HL-60/S4 treated with retinoic acid at 250 ng/mL for 4 days and 3 days (cell line): ENCODE measurements around the gene NKX2-8.
"Not testable (repeated sequence)": the region's sequence is repeated elsewhere in the genome, so short reads cannot be mapped to it uniquely, and the experiment has no call there.

Experiments
- in situ Hi-C: fragments of 300-500 bp; cut with MboI; formaldehyde crosslinking; loops from 2 replicates; pipeline ENCODE4 v1.7.0; 2022; ENCODE audit warnings: low sequenced_read_pairs

NKX2-8 gene

GRCh38 chr14:36580141-36580855 is 2.1 kb downstream of the NKX2-8 start:
- in situ Hi-C loops: no loop called here

- in situ Hi-C loops: no loop called here
These were observed 2.8 kb downstream of the NKX2-8 start for GRCh38 chr14:36579573-36580140.

GRCh38 chr14:36579001-36579555 is 3.3 kb downstream of the NKX2-8 start:
- in situ Hi-C loops: no loop called here

GRCh38 chr14:36570065-36570464 is 12.3 kb downstream of the NKX2-8 start:
- in situ Hi-C loops: loop anchor here (25.0 kb wide), 1 partner anchor 567 kb away; no protein-coding TSS in a partner anchor

- in situ Hi-C loops: loop anchor here (25.0 kb wide), 1 partner anchor 580 kb away; no protein-coding TSS in a partner anchor
These were observed 25.5 kb downstream of the NKX2-8 start for GRCh38 chr14:36556811-36557433.

GRCh38 chr14:36555998-36556743 is 26.2 kb downstream of the NKX2-8 start:
- in situ Hi-C loops: loop anchor here (25.0 kb wide), 1 partner anchor 581 kb away; no protein-coding TSS in a partner anchor

GRCh38 chr14:36553656-36554260 is 28.7 kb downstream of the NKX2-8 start:
- in situ Hi-C loops: loop anchor here (25.0 kb wide), 1 partner anchor 584 kb away; no protein-coding TSS in a partner anchor

- in situ Hi-C loops: loop anchor here (25.0 kb wide), 1 partner anchor 586 kb away; no protein-coding TSS in a partner anchor
These were observed 31.5 kb downstream of the NKX2-8 start for GRCh38 chr14:36550899-36551298.

GRCh38 chr14:36544280-36544679 is 38.1 kb downstream of the NKX2-8 start:
- in situ Hi-C loops: not testable (repeated sequence)

- in situ Hi-C loops: no loop called here
These were observed 44.4 kb downstream of the NKX2-8 start for GRCh38 chr14:36538051-36538450.
